Measurements from ENCODE around the gene USP26. TPM values are rescaled to one million over a fixed set of nuclear protein-coding genes. Genes with fewer than 3 reads are reported as not detected.
"Not testable (repeated sequence)": the region's sequence is repeated elsewhere in the genome, so short reads cannot be mapped to it uniquely, and the experiment has no call there.

Gene USP26, protein sequence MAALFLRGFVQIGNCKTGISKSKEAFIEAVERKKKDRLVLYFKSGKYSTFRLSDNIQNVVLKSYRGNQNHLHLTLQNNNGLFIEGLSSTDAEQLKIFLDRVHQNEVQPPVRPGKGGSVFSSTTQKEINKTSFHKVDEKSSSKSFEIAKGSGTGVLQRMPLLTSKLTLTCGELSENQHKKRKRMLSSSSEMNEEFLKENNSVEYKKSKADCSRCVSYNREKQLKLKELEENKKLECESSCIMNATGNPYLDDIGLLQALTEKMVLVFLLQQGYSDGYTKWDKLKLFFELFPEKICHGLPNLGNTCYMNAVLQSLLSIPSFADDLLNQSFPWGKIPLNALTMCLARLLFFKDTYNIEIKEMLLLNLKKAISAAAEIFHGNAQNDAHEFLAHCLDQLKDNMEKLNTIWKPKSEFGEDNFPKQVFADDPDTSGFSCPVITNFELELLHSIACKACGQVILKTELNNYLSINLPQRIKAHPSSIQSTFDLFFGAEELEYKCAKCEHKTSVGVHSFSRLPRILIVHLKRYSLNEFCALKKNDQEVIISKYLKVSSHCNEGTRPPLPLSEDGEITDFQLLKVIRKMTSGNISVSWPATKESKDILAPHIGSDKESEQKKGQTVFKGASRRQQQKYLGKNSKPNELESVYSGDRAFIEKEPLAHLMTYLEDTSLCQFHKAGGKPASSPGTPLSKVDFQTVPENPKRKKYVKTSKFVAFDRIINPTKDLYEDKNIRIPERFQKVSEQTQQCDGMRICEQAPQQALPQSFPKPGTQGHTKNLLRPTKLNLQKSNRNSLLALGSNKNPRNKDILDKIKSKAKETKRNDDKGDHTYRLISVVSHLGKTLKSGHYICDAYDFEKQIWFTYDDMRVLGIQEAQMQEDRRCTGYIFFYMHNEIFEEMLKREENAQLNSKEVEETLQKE
- not detected for total RNA-seq
- not detected for polyA plus RNA-seq

DNA sequence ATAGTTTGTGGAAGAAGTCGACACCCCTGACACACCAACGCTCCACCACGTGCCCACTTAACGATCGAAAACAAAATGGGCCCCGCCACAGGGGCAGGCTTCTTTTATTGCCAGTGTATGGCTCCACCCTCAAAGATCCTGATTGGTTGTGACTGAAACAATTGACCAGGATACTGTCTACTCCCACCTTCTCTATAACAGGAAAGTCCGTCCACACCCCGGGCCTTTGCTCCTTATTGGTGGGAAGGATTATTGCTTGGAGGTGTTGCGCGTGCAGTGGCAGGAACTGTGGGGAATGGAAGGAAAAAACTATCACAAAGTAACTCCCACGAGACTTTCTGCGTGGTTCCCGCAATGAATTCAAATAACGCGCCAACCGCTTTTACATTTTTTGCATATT is at the start of gene USP26:
Gene USP26 (minus strand): TSS at position 79 of the 400 bp plus-strand sequence. CDS start 68,889 bp downstream, outside the sequence.
- Histone ChIP-seq H3K4me3 (ENCODE audit: low read depth, low read length) (no peak within 1 kb of the TSS), H3K4me1 (ENCODE audit: insufficient read depth) (no peaks in the 10 kb centered on the region), H3K36me3 (ENCODE audit: insufficient read depth) (no peaks in the 10 kb centered on the region), H3K27ac (ENCODE audit: low read depth) (no peak within 1 kb of the TSS)
- 97% methylated on average over 16 of the region's 16 CpGs for WGBS
- DNase-seq (ENCODE audit: extremely low spot score), result no peak

DNA sequence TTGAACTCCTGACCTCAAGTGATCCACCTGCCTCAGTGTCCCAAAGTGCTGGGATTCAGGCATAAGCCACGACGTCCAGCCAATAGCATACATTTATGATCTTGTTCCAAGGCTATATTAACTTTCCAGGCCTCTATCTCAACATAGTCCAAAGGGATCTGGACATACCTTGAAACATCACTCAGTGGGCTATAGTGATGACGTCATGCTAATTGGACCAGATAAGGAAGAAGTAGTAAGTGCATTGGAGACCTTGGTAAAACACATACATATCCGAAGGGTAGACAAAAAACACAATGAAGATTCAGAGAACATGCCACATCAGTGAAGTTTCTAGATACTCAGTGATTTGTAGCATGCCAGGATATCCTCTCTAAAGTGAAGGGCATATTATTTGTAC is 37.4 kb upstream of the USP26 start:
- no peak overlapping the region for H3K4me3 ChIP-seq (ENCODE audit: low read depth, low read length)
- no peak for DNase-seq (ENCODE audit: extremely low spot score)
- no peaks in the 10 kb centered on the region for H3K36me3 ChIP-seq (ENCODE audit: insufficient read depth)
- no peak overlapping the region for H3K27ac ChIP-seq (ENCODE audit: low read depth)
- 86% methylated on average over 4 of the region's 4 CpGs for WGBS
- H3K4me1 ChIP-seq (ENCODE audit: insufficient read depth), result no peaks in the 10 kb centered on the region

DNA sequence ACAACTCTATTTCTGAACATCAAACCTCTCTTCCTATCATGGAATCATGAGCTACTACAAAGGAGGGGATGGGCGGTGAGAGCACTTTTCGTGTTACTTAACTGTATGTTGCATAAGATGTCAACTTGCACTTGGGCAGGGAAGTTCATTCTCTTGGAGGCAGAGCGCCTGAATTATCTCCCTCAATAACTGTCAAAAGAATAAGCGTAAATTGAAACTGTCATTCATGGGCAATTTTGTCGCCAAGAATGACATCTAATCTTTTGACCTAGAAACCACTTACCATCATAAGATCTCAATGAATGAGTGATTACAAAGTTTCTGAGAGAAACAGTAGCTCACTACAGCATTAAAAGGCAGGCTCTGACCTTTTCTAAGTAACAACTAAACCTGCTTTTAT is 23.5 kb upstream of the USP26 start:
- H3K27ac ChIP-seq (ENCODE audit: low read depth), result no peak overlapping the region
- WGBS, result 89% methylated on average over 5 of the region's 5 CpGs
- H3K4me1 ChIP-seq (ENCODE audit: insufficient read depth), result no peaks in the 10 kb centered on the region
- no peak for DNase-seq (ENCODE audit: extremely low spot score)
- H3K36me3 ChIP-seq (ENCODE audit: insufficient read depth), result no peaks in the 10 kb centered on the region
- no peak overlapping the region for H3K4me3 ChIP-seq (ENCODE audit: low read depth, low read length)

DNA sequence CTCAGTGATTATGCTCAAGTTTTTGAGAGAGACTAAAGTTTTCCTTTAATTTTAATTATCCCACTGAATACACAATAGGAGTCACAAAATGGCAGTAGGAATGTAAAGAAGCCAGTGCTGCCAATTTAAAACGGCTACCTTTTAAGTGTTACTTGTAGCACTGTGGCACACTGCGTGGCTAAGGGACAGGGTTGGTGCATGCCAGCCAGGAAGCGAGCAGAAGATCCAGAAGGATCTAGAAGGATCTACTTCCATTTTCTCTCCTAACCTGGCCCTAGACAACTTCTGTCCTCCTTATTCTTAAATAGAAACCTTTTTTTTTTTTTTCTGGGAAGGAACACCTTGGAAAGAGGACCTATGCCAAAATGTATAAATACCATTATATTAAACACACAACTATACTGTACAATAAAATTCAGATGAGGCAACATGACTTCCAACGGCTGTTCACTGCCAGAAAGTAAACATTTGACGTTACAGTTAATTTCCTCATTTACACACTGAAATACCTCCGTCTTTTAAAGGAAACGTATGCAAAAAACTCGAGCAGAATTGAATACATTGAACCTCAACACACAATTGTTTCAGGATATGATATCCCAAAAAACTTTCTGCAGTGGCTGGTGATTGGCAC is 2.7 kb downstream of the USP26 start:
- no peak for DNase-seq (ENCODE audit: extremely low spot score)
- WGBS, result 64% methylated on average over 8 of the region's 8 CpGs
- Histone ChIP-seq H3K4me1 (ENCODE audit: insufficient read depth) (no peaks in the 10 kb centered on the region), H3K36me3 (ENCODE audit: insufficient read depth) (no peaks in the 10 kb centered on the region), H3K4me3 (ENCODE audit: low read depth, low read length) (no peak overlapping the region), H3K27ac (ENCODE audit: low read depth) (no peak overlapping the region)

DNA sequence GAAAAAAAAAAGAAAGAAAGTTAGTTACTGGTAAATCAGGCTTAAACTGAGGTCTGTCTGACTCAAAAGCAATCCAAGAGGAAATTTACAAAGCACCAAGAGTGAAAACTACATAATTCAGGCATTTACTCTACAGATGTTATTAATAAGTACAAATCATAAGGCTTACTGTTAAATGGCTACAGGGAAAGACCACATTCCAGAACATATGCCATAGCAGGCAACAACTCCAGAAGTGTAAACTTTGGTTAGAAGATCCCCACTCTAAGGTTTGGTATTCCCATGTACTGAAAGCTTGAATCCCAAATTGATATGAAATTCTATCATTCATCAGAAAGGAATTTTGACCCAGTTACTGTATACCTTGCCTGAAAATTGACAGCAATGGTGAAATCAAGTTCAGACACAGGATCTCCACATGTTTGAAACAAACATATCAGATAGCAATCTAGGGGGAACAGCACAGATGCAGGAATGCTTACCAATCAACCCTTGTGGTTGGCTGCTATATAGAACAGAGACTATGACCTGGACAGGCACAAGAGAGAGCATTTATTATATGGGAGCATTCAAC is 6.6 kb downstream of the USP26 start:
- no peaks in the 10 kb centered on the region for H3K36me3 ChIP-seq (ENCODE audit: insufficient read depth)
- H3K27ac ChIP-seq (ENCODE audit: low read depth), result no peak overlapping the region
- no peak for DNase-seq (ENCODE audit: extremely low spot score)
- no peaks in the 10 kb centered on the region for H3K4me1 ChIP-seq (ENCODE audit: insufficient read depth)
- H3K4me3 ChIP-seq (ENCODE audit: low read depth, low read length), result no peak overlapping the region

DNA sequence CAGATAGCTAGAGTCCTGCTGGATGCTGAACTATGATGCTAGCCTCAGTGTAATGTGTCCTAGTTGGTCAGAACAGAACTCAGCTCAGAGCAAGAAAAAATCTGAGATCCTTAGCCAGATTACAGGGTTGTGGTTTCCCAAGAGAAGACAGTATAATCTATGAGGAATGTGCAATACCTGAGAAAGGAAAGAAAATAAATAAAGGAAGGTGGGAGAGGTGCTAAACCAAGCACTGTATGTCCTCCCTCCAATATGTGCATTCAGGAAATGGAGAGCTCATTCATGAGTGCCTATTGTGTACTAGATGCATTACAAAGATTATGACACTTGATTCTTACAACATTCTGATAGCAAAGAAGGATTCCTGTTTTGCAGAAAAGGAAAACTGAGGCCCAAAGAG is 7.5 kb downstream of the USP26 start:
- no peak overlapping the region for H3K4me3 ChIP-seq (ENCODE audit: low read depth, low read length)
- no peak overlapping the region for H3K27ac ChIP-seq (ENCODE audit: low read depth)
- H3K36me3 ChIP-seq (ENCODE audit: insufficient read depth), result no peaks in the 10 kb centered on the region
- DNase-seq (ENCODE audit: extremely low spot score), result no peak
- H3K4me1 ChIP-seq (ENCODE audit: insufficient read depth), result no peaks in the 10 kb centered on the region

DNA sequence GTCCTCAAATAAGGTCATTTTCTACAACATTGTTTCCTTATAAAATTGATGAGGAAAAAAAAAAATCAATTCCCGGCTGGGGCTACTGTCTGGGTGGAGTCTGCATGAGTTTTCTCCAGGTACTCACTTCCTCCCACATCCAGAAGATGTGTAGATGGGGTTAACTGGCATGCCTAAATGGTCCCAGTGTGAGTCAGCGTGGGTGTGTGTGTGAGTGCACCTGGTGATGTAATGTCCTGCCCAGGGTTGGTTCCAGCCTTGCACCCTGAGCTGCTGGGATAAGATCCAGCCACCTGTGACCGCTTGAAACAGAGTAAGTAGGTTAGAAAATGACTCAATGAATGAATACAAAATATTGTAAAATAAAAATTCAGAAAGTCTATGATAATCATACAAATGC is 11.1 kb downstream of the USP26 start:
- H3K36me3 ChIP-seq (ENCODE audit: insufficient read depth), result no peaks in the 10 kb centered on the region
- no peak overlapping the region for H3K4me3 ChIP-seq (ENCODE audit: low read depth, low read length)
- H3K4me1 ChIP-seq (ENCODE audit: insufficient read depth), result no peaks in the 10 kb centered on the region
- no peak for DNase-seq (ENCODE audit: extremely low spot score)
- WGBS, result 83% methylated on average over 3 of the region's 3 CpGs
- H3K27ac ChIP-seq (ENCODE audit: low read depth), result no peak overlapping the region

DNA sequence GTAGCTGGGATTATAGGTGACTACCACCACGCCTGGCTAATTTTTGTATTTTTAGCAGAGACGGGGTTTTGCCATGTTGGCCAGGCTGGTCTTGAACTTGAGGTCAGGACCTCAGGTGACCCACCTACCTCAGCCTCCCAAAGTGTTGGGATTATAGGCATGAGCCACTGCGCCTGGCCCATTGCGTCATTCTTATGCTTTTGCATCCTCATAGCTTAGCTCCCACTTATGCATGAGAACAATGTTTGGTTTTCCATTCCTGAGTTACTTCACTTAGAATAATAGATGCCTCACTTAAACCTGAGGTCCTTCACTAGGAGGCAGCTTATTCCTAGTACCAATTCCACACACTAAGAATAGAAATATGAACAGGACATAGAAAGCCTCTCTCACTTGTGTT is 11.9 kb downstream of the USP26 start:
- WGBS, result over 99% methylated on average over 4 of the region's 4 CpGs
- H3K36me3 ChIP-seq (ENCODE audit: insufficient read depth); H3K27ac ChIP-seq (ENCODE audit: low read depth); DNase-seq (ENCODE audit: extremely low spot score); H3K4me1 ChIP-seq (ENCODE audit: insufficient read depth); H3K4me3 ChIP-seq (ENCODE audit: low read depth, low read length): not testable (repeated sequence)

DNA sequence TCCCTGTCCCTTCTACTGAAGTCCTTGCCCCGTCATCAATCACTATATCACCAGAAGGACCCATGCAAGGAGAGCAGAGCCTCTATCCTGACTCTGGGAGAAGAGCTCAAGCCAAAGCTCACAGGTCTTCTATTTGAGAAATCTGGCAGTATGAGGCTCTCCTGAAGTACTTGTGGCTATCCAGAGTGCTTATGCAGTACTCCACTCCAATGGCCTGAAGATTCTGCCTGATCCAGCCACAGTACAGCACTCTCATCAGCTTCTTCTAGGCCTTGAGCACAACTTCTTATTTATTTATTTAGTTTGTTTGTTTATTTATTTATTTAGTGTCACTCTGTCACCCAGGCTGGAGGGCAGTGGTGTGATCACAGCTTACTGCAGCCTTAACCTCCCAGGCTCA is 13.0 kb downstream of the USP26 start:
- H3K27ac ChIP-seq (ENCODE audit: low read depth), result no peak overlapping the region

DNA sequence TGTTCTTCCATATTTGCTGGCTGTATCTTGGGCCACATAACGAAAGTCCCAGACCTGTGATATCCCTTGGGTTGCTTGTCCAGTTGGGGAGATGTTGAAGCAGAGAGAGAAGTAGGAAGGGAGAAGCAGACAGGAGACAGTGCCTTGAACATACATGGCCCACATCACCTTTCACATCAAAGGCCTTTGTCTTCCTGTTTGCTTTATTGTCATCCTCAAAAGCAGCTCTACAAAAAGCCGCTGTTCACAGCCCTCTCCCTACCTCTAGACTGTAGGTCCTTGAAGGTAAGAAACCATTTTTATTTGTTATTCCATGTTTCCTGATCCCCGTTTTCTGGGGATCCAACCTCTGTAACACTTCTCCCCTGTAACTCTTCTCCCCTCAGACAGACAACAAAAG is 14.9 kb downstream of the USP26 start:
- WGBS, result 81% methylated on average over 3 of the region's 3 CpGs
- Histone ChIP-seq H3K27ac (ENCODE audit: low read depth) (no peak overlapping the region), H3K36me3 (ENCODE audit: insufficient read depth) (no peaks in the 10 kb centered on the region), H3K4me1 (ENCODE audit: insufficient read depth) (no peaks in the 10 kb centered on the region), H3K4me3 (ENCODE audit: low read depth, low read length) (no peak overlapping the region)
- DNase-seq (ENCODE audit: extremely low spot score), result no peak

More for the DNA sequence above, 13.0 kb downstream of the USP26 start:
- Histone ChIP-seq H3K36me3 (ENCODE audit: insufficient read depth) (no peaks in the 10 kb centered on the region), H3K4me1 (ENCODE audit: insufficient read depth) (no peaks in the 10 kb centered on the region), H3K4me3 (ENCODE audit: low read depth, low read length) (no peak overlapping the region)
- no peak for DNase-seq (ENCODE audit: extremely low spot score)
- 78% methylated on average over 1 of the region's 1 CpG for whole genome bisulfite sequencing

DNA sequence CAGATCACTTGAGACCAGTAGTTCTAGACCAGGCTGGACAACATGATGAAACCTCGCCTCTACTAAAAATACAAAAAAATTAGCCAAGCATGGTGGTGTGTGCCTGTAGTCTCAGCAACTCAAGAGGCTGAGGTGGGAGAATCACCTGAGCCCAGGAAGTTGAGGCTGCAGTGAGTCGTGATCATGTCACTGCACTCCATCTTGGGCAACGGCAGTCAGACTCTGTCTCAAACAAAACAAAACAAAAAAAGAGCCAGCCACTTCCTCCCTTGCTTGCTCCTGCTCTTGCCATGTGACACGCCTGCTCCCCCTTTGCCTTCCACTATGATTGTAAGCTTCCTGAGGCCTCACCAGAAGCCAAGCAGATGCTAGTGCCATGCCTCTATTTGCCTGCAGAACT is 19.1 kb downstream of the USP26 start:
- DNase-seq (ENCODE audit: extremely low spot score); H3K27ac ChIP-seq (ENCODE audit: low read depth); H3K4me3 ChIP-seq (ENCODE audit: low read depth, low read length); H3K36me3 ChIP-seq (ENCODE audit: insufficient read depth); H3K4me1 ChIP-seq (ENCODE audit: insufficient read depth): not testable (repeated sequence)
- WGBS, result 89% methylated on average over 4 of the region's 4 CpGs

DNA sequence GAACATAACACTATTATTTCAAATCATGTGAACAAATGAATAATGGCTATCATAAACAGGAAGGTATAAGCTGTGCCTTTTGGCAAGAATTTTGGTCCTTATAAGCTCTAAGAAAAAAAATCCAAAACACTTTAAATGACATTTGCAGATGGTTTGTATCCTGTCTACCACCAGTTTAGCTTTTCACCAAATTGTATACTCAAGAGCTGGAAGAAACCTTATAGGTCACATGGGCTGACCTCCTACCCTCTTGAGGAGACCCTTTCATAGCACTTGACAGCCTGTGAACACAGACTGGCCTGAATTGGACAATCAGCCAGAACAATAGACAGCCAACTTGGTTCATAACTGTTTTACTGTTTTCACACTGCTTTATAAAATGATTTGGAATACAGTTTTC is 24.3 kb downstream of the USP26 start:
- Histone ChIP-seq H3K27ac (ENCODE audit: low read depth) (no peak overlapping the region), H3K4me3 (ENCODE audit: low read depth, low read length) (no peak overlapping the region), H3K36me3 (ENCODE audit: insufficient read depth) (no peaks in the 10 kb centered on the region), H3K4me1 (ENCODE audit: insufficient read depth) (no peaks in the 10 kb centered on the region)
- DNase-seq (ENCODE audit: extremely low spot score), result no peak

DNA sequence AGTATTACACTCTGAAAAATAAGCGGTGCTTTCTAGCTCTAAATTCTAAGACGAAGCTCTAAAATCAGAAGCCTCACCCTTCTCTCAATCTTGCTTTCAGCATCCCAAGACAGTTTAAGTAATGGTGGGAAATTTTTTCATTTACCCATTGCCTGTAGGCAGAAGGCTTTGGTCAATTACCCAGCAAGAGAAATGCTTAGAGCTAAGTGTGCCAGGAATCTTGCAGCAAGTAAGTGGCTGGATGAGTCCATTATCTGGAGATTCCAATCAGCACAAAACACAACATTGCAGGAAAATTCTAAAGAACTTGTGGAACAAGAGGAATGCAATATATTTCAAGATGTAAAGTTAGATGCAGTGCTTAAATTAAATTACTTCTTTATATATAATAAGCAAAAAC is 28.4 kb downstream of the USP26 start:
- no peak for DNase-seq (ENCODE audit: extremely low spot score)
- H3K36me3 ChIP-seq (ENCODE audit: insufficient read depth), result no peaks in the 10 kb centered on the region
- no peaks in the 10 kb centered on the region for H3K4me1 ChIP-seq (ENCODE audit: insufficient read depth)
- 96% methylated on average over 2 of the region's 2 CpGs for WGBS
- no peak overlapping the region for H3K4me3 ChIP-seq (ENCODE audit: low read depth, low read length)
- H3K27ac ChIP-seq (ENCODE audit: low read depth), result no peak overlapping the region
